HG03520 (cell line): ENCODE data around the gene BANF1.
A peak's percentile ranks its signal among the peaks of the same experiment; 100 is the strongest.

Experiments
- ATAC-seq: cut with Tn5 transposase; IDR thresholded peaks from one replicate; pipeline ENCODE4 v1.9.1; 2021; ENCODE audit warnings: mild to moderate bottlenecking, moderate library complexity; ENCODE audit not compliant: unreplicated experiment

BANF1 gene

GRCh38 chr11:66037327-66037726 lies 35.0 kb downstream of the BANF1 start:
- ATAC-seq, result no peak

GRCh38 chr11:66039765-66040164 lies 37.5 kb downstream of the BANF1 start:
- no peak for ATAC-seq

- ATAC-seq, result no peak
These were observed 40.1 kb downstream of the BANF1 start for GRCh38 chr11:66042227-66042995.

- ATAC-seq, result no peak
These were observed 40.9 kb downstream of the BANF1 start for GRCh38 chr11:66042996-66043906.

- ATAC-seq, result no peak
These were observed 42.5 kb downstream of the BANF1 start for GRCh38 chr11:66044757-66045156.

GRCh38 chr11:66045177-66045639 lies 42.9 kb downstream of the BANF1 start:
- ATAC-seq, result no peak

- no peak for ATAC-seq
These were observed 44.6 kb downstream of the BANF1 start for GRCh38 chr11:66046901-66047300.

- no peak for ATAC-seq
These were observed 45.5 kb downstream of the BANF1 start for GRCh38 chr11:66047541-66048365.

- ATAC-seq, result no peak
These were observed 46.4 kb downstream of the BANF1 start, which contains the start of gene GAL3ST3 for GRCh38 chr11:66048547-66049323. TSS of gene GAL3ST3 (minus strand) at chr11:66049161. CDS start at chr11:66045415, 3,746 bp downstream.

- ATAC-seq, result no peak
These were observed 48.4 kb downstream of the BANF1 start for GRCh38 chr11:66050581-66051231.

- ATAC-seq, result no peak
These were observed 49.1 kb downstream of the BANF1 start for GRCh38 chr11:66051371-66051765.

GRCh38 chr11:66051766-66052663 lies 49.7 kb downstream of the BANF1 start, which contains the start of gene SF3B2:
TSS of gene SF3B2 (plus strand) at chr11:66052364. CDS start at chr11:66052385, 21 bp downstream.
- ATAC-seq, result peak; percentile 91

- ATAC-seq, result no peak
These were observed 50.3 kb downstream of the BANF1 start for GRCh38 chr11:66052664-66052982.
